ENCODE results near the gene FAM187B. TPM values are rescaled to one million over a fixed set of nuclear protein-coding genes. Genes with fewer than 3 reads are reported as not detected.

The FAM187B gene
- total and polyA plus RNA-seq, 2 experiments from 2014 or later = 0.23 TPM; not detected in 1

DNA sequence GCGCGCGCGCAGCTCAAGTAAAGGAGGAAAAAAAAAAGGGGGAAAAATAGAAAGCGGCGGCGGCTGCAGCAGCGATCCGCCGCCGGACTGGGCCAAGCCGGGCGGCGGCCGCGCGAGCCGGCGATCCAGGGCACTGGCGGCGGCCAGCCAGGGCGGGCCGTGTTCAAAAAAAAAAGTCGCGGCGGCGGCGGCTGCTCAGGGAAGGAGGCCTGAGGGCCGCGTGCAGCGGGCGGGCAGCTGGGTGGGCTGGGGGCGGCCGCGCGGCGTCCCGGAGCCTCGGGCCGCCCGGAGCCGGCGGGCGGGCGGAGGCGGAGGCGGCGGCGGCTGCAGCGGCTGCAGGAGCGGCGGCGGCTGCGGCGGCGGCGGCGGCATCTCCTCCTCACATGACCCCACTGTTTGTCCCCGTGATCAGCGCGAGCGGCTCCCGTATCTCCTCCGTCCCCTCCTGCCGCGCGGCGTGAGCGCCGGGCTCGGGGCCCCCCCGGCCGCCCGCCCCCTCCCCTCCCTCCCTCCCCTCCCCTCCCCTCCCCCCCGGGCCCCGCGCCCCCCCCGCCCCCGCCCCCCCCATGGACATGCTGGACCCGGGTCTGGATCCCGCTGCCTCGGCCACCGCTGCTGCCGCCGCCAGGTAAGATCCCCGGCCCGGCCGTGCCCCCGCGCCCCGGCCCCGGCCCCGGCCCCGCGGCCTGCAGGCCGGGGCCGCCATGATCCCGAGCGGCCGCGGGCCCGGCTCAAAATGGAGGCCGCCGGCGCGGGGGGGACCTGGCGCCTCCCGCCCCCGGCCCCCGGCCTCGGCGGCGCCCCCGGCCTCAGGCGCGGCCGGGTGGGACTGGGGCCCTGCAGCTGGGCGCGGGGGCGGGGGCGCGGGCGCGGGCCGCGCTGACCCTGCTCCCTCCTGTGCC, 40.2 kb upstream of the FAM187B start, which contains the start of gene USF2:
TSS of gene USF2 (plus strand) at position 427 of the 902 bp plus-strand sequence. CDS start at position 567, 140 bp downstream.
- peak within 1 kb of the TSS; percentile 95 for H3K27ac Mint-ChIP-seq

More for the DNA sequence above, 40.2 kb upstream of the FAM187B start, which contains the start of gene USF2:
- Mint-ChIP-seq H3K36me3 (ENCODE audit: low read depth) (peaks cover 67% of the 10 kb centered on the region), H3K4me3 (peak within 1 kb of the TSS; percentile 87), H3K9me3 (no peaks in the 10 kb centered on the region; the same call in 2 of the 3 replicates), H3K27me3 (ENCODE audit: insufficient read depth, low read depth, poor library complexity) (peaks cover 32% of the 10 kb centered on the region), H3K4me1 (peaks cover 11% of the 10 kb centered on the region)
- peaks cover 7% of the 10 kb centered on the region; the same call in 1 of the 2 replicates for H3K36me3 ChIP-seq (ENCODE audit: insufficient read depth)
- DNase-seq (ENCODE audit: low spot score) (peak; percentile 78), ATAC-seq (no peak)
- H3K27me3 ChIP-seq (ENCODE audit: insufficient read depth) = no peaks in the 10 kb centered on the region
- H3K9me2 ChIP-seq (ENCODE audit: insufficient read depth) = no peaks in the 10 kb centered on the region
- TF ChIP-seq ZNF114 (CRISPR knock-in tag; IDR thresholded peaks at IDR 0.05) (no peak), CREB1 (CRISPR knock-in tag; IDR thresholded peaks at IDR 0.05; ENCODE audit: low read depth) (no peak), NANOG (IDR thresholded peaks at IDR 0.05; ENCODE audit: borderline replicate concordance) (no peak), JUNB (IDR thresholded peaks at IDR 0.05; ENCODE audit: unreplicated experiment) (no peak), ZNF331 (CRISPR knock-in tag; IDR thresholded peaks at IDR 0.05; ENCODE audit: low read depth) (no peak), POLR2AphosphoS5 (IDR thresholded peaks at IDR 0.05; ENCODE audit: low read depth) (no peak), EZH2 (IDR thresholded peaks at IDR 0.05; ENCODE audit: low read depth, unreplicated experiment) (no peak), EZH2phosphoT487 (IDR thresholded peaks at IDR 0.05; ENCODE audit: unreplicated experiment) (no peak), STAT1 (IDR thresholded peaks at IDR 0.05; ENCODE audit: unreplicated experiment) (no peak)
- TF ChIP-seq, protein P1, sequence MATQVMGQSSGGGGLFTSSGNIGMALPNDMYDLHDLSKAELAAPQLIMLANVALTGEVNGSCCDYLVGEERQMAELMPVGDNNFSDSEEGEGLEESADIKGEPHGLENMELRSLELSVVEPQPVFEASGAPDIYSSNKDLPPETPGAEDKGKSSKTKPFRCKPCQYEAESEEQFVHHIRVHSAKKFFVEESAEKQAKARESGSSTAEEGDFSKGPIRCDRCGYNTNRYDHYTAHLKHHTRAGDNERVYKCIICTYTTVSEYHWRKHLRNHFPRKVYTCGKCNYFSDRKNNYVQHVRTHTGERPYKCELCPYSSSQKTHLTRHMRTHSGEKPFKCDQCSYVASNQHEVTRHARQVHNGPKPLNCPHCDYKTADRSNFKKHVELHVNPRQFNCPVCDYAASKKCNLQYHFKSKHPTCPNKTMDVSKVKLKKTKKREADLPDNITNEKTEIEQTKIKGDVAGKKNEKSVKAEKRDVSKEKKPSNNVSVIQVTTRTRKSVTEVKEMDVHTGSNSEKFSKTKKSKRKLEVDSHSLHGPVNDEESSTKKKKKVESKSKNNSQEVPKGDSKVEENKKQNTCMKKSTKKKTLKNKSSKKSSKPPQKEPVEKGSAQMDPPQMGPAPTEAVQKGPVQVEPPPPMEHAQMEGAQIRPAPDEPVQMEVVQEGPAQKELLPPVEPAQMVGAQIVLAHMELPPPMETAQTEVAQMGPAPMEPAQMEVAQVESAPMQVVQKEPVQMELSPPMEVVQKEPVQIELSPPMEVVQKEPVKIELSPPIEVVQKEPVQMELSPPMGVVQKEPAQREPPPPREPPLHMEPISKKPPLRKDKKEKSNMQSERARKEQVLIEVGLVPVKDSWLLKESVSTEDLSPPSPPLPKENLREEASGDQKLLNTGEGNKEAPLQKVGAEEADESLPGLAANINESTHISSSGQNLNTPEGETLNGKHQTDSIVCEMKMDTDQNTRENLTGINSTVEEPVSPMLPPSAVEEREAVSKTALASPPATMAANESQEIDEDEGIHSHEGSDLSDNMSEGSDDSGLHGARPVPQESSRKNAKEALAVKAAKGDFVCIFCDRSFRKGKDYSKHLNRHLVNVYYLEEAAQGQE (IDR thresholded peaks at IDR 0.05; ENCODE audit: unreplicated experiment) = no peak
- TF ChIP-seq, protein P2, sequence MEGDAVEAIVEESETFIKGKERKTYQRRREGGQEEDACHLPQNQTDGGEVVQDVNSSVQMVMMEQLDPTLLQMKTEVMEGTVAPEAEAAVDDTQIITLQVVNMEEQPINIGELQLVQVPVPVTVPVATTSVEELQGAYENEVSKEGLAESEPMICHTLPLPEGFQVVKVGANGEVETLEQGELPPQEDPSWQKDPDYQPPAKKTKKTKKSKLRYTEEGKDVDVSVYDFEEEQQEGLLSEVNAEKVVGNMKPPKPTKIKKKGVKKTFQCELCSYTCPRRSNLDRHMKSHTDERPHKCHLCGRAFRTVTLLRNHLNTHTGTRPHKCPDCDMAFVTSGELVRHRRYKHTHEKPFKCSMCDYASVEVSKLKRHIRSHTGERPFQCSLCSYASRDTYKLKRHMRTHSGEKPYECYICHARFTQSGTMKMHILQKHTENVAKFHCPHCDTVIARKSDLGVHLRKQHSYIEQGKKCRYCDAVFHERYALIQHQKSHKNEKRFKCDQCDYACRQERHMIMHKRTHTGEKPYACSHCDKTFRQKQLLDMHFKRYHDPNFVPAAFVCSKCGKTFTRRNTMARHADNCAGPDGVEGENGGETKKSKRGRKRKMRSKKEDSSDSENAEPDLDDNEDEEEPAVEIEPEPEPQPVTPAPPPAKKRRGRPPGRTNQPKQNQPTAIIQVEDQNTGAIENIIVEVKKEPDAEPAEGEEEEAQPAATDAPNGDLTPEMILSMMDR (conservative IDR thresholded peaks at IDR 0.05; ENCODE audit: low read depth in 2 of 2) = no peak
- TF ChIP-seq, protein P3, sequence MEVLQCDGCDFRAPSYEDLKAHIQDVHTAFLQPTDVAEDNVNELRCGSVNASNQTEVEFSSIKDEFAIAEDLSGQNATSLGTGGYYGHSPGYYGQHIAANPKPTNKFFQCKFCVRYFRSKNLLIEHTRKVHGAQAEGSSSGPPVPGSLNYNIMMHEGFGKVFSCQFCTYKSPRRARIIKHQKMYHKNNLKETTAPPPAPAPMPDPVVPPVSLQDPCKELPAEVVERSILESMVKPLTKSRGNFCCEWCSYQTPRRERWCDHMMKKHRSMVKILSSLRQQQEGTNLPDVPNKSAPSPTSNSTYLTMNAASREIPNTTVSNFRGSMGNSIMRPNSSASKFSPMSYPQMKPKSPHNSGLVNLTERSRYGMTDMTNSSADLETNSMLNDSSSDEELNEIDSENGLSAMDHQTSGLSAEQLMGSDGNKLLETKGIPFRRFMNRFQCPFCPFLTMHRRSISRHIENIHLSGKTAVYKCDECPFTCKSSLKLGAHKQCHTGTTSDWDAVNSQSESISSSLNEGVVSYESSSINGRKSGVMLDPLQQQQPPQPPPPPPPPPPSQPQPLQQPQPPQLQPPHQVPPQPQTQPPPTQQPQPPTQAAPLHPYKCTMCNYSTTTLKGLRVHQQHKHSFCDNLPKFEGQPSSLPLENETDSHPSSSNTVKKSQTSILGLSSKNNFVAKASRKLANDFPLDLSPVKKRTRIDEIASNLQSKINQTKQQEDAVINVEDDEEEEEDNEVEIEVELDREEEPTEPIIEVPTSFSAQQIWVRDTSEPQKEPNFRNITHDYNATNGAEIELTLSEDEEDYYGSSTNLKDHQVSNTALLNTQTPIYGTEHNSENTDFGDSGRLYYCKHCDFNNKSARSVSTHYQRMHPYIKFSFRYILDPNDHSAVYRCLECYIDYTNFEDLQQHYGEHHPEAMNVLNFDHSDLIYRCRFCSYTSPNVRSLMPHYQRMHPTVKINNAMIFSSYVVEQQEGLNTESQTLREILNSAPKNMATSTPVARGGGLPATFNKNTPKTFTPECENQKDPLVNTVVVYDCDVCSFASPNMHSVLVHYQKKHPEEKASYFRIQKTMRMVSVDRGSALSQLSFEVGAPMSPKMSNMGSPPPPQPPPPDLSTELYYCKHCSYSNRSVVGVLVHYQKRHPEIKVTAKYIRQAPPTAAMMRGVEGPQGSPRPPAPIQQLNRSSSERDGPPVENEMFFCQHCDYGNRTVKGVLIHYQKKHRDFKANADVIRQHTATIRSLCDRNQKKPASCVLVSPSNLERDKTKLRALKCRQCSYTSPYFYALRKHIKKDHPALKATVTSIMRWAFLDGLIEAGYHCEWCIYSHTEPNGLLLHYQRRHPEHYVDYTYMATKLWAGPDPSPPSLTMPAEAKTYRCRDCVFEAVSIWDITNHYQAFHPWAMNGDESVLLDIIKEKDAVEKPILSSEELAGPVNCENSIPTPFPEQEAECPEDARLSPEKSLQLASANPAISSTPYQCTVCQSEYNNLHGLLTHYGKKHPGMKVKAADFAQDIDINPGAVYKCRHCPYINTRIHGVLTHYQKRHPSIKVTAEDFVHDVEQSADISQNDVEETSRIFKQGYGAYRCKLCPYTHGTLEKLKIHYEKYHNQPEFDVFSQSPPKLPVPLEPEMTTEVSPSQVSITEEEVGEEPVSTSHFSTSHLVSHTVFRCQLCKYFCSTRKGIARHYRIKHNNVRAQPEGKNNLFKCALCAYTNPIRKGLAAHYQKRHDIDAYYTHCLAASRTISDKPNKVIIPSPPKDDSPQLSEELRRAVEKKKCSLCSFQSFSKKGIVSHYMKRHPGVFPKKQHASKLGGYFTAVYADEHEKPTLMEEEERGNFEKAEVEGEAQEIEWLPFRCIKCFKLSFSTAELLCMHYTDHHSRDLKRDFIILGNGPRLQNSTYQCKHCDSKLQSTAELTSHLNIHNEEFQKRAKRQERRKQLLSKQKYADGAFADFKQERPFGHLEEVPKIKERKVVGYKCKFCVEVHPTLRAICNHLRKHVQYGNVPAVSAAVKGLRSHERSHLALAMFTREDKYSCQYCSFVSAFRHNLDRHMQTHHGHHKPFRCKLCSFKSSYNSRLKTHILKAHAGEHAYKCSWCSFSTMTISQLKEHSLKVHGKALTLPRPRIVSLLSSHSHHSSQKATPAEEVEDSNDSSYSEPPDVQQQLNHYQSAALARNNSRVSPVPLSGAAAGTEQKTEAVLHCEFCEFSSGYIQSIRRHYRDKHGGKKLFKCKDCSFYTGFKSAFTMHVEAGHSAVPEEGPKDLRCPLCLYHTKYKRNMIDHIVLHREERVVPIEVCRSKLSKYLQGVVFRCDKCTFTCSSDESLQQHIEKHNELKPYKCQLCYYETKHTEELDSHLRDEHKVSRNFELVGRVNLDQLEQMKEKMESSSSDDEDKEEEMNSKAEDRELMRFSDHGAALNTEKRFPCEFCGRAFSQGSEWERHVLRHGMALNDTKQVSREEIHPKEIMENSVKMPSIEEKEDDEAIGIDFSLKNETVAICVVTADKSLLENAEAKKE (CRISPR knock-in tag; IDR thresholded peaks at IDR 0.05) = no peak
- TF ChIP-seq, protein P4, sequence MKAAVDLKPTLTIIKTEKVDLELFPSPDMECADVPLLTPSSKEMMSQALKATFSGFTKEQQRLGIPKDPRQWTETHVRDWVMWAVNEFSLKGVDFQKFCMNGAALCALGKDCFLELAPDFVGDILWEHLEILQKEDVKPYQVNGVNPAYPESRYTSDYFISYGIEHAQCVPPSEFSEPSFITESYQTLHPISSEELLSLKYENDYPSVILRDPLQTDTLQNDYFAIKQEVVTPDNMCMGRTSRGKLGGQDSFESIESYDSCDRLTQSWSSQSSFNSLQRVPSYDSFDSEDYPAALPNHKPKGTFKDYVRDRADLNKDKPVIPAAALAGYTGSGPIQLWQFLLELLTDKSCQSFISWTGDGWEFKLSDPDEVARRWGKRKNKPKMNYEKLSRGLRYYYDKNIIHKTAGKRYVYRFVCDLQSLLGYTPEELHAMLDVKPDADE (IDR thresholded peaks at IDR 0.05) = no peak
- H2AFZ ChIP-seq = no peak within 1 kb of the TSS
- H3K4me2 ChIP-seq = peak within 1 kb of the TSS; percentile 99
- H3K27ac ChIP-seq (ENCODE audit: low read depth) = peak within 1 kb of the TSS; percentile 96
- H3F3A ChIP-seq (replicated peaks; ENCODE audit: low read depth) = peaks cover 17% of the 10 kb centered on the region
- no peaks in the 10 kb centered on the region for H3K79me2 ChIP-seq (replicated peaks; ENCODE audit: insufficient read depth)
- H4K20me1 ChIP-seq (replicated peaks; ENCODE audit: insufficient read depth) = peaks cover 12% of the 10 kb centered on the region; the same call in 1 of the 2 replicates
- peak within 1 kb of the TSS; percentile 79 for H3K4me3 ChIP-seq
- peaks cover 7% of the 10 kb centered on the region; the same call in 1 of the 2 replicates for H3K4me1 ChIP-seq (ENCODE audit: insufficient read depth)
